Frontal cortex (tissue), 4 donors: ENCODE data around the gene PNLIP. TPM values are rescaled to one million over a fixed set of nuclear protein-coding genes. Genes with fewer than 3 reads are reported as not detected.

Experiments
- DNase-seq, 2 donors: peaks; one replicate each; pipeline ENCODE4 v3.0.0; 2012; ENCODE audit warnings: low spot score in 2 of 2
- FAIRE-seq: peaks from 2 replicates; lab custom pipeline; 2012; peaks lifted over from hg19 to GRCh38; lab: Jason Lieb, UNC
- small RNA-seq: library from RNA; depleted of rRNA; stranded (forward); fragments of <200 nt; gene quantifications from one replicate; pipeline ENCODE3, GENCODE V24; 2014
- total RNA-seq: library from RNA; depleted of rRNA; stranded (reverse); fragments of >200 nt; gene quantifications from one replicate; pipeline ENCODE4 v1.2.3, GENCODE V29; 2014
- donor health status: control.
- donor health status: control.
- donor health status: control.

The PNLIP gene
- total RNA-seq, 1 donor from 2014 or later = not detected

DNA sequence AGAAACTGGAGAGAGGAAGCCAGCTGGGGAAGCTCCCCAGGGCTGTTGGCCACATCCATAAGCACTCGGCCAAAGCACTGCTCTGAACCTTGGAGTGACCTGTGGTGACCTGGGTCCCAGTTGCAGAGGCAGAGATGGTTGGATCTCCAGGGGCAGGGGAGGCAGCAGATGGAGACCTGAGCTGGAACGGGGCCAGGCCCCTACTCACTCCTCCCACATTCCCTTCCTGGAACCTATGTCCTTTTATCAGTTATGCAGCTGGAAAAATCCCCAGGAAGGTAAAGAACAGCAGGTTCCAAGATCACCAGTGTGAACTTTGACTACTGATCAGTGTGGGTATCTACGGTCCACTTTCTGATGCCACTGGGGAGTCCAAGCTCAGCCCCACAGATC, 65.4 kb downstream of the PNLIP start:
- DNase-seq = no peak
- FAIRE-seq = no peak

DNA sequence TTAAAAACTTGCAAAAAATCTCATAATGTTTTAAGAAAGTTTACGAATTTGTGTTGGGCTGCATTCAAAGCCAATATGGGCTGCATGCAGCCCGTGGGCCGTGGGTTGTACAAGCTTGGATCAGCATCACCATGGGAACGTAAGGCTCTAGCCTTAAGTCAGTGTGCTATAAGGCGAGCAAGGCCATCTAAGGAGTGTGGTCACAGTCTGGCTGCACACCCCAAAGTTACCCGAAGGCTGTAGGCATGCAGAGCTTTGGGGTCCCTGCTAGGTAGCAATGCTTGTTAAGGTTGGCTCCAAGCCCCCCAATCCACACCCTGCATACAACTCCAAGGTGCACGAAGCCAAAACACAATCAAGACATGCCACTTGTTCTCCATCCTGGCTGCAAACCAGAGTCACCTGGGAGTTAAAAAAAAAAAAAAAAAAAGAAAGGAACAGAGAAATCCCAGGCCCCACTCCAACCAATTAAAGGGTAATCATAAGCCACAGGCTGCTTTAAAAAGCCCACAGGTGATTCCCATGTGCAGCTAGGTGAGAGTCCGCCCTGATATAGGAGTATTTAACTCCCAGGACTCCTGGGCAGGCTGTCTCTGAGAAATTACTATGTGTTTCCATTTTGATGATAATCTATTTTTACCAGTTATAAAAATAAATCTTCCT, 66.5 kb downstream of the PNLIP start:
- DNase-seq = no peak
- FAIRE-seq = no peak

DNA sequence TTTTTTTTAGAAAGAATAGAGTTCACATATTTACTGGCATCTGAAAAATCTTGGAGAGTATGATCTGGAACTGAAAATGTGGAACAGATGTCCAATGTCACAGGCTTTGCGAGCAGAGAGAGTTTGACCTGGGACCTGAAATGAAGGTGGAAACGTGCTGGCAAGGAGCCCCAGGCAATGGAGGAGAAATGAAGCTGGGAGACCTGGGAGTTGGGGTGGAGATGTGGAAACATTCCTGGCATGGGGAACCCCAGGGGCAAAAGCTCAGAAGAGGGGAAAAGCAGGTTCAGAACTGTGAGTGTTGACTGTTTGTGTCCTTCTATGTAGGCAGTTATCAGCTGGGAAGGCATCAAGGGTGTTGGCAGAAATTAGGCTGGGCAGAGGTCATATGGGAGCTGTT, 67.7 kb downstream of the PNLIP start:
- FAIRE-seq (no peak), DNase-seq (no peak)

DNA sequence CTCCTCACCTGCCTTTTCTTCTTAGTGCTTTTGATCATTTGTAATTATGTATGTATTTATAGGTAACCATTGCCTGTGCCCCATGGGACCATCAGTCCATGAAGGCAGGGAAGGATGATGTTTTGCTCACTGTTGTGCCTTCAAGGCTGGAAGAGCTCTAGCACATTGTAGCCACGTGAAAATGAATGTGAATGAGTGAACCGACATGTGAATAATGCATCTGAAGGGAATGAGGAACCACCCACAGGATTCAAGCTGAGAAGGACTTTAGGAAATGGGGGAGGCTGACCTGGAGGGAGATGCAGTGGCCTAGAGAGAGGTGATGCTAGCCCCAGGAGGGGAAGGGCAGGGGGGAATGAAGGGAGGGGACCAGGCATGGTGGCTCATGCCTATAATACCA, 69.1 kb downstream of the PNLIP start:
- DNase-seq (no peak), FAIRE-seq (no peak)

DNA sequence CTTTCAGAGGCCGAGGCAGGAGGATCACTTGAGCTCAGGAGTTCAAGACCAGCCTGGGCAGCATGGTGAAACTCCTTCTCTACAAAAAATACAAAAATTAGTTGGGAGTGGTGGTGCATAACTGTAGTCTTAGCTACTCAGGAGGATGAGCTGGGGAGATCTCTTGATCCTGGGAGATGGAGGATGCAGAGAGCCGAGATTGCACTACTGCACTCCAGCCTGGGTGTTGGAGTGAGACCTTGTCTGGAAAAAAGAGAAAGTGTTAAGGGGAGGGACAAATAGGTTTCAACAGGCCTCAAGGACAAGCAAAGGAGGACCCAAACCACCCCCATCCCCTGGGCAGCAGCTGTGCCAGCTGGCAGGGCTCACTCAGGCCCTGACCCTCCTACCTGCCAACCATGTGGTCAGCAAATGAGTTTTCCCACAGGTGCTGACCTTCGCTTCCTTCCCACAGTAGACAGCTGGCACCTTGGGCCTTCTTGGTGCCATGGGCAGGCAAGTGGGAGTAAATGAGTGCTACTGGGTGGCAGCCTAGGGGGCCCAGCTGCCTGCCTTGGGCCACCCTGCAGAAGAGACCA, 69.6 kb downstream of the PNLIP start:
- DNase-seq (no peak), FAIRE-seq (no peak)

Small RNA genes within 50 kb of the gene (small RNA-seq; reads per million reads assigned to genes)
- not detected for gene RNU6-1090P

Other genes with a start within 250 kb of the PNLIP start
- not detected for gene CCDC172, start 221.5 kb upstream of the PNLIP start, total RNA-seq
- gene PNLIPRP3, start 118.1 kb upstream of the PNLIP start, total RNA-seq = not detected
- gene PNLIPRP1, start 45.0 kb downstream of the PNLIP start, total RNA-seq = not detected
- gene PNLIPRP2, start 75.0 kb downstream of the PNLIP start, total RNA-seq = not detected
- gene HSPA12A, start 196.6 kb downstream of the PNLIP start, total RNA-seq = 33.0 TPM